HG03442 (cell line): ENCODE measurements around the gene TMEM185B.
A peak's percentile ranks its signal among the peaks of the same experiment; 100 is the strongest.

Experiments used
- ATAC-seq: cut with Tn5 transposase; IDR thresholded peaks from one replicate; pipeline ENCODE4 v1.9.1; 2021; ENCODE audit warnings: mild to moderate bottlenecking, moderate library complexity; ENCODE audit not compliant: unreplicated experiment

TMEM185B gene

GRCh38 chr2:120231974-120232635 lies 8.9 kb upstream of the TMEM185B start:
- ATAC-seq, result peak; percentile 86

GRCh38 chr2:120231564-120231973 lies 8.4 kb upstream of the TMEM185B start:
- peak; percentile 5 for ATAC-seq

GRCh38 chr2:120230515-120231471 lies 7.6 kb upstream of the TMEM185B start:
- no peak for ATAC-seq

GRCh38 chr2:120229341-120229740 lies 6.1 kb upstream of the TMEM185B start:
- ATAC-seq, result no peak

- ATAC-seq, result no peak
Observed at GRCh38 chr2:120228503-120228902, 5.3 kb upstream of the TMEM185B start.

GRCh38 chr2:120227111-120227991 lies 4.2 kb upstream of the TMEM185B start:
- no peak for ATAC-seq

GRCh38 chr2:120226316-120226715 lies 3.1 kb upstream of the TMEM185B start:
- ATAC-seq, result no peak

- no peak for ATAC-seq
Observed at GRCh38 chr2:120225549-120226065, 2.4 kb upstream of the TMEM185B start.

GRCh38 chr2:120224735-120225548 lies 1.7 kb upstream of the TMEM185B start:
- ATAC-seq, result no peak

GRCh38 chr2:120224256-120224655 lies 1.1 kb upstream of the TMEM185B start:
- ATAC-seq, result no peak

- ATAC-seq, result no peak
Observed at GRCh38 chr2:120222186-120223033, 790 bp downstream of the TMEM185B start.

- no peak for ATAC-seq
Observed at GRCh38 chr2:120221616-120222015, 1.6 kb downstream of the TMEM185B start.

GRCh38 chr2:120220756-120221155 lies 2.4 kb downstream of the TMEM185B start:
- no peak for ATAC-seq

- no peak for ATAC-seq
Observed at GRCh38 chr2:120219766-120220165, 3.4 kb downstream of the TMEM185B start.

GRCh38 chr2:120219291-120219690 lies 3.9 kb downstream of the TMEM185B start:
- no peak for ATAC-seq

GRCh38 chr2:120218181-120218580 lies 5.0 kb downstream of the TMEM185B start:
- no peak for ATAC-seq

- ATAC-seq, result no peak
Observed at GRCh38 chr2:120210270-120210693, 12.9 kb downstream of the TMEM185B start.

GRCh38 chr2:120209427-120210269 lies 13.6 kb downstream of the TMEM185B start:
- no peak for ATAC-seq
